Immature natural killer cell (primary cell): Measurements from ENCODE around the gene SLC24A3. TPM values are rescaled to one million over a fixed set of nuclear protein-coding genes. Genes with fewer than 3 reads are reported as not detected.

Experiments used
- DNase-seq, 3 donors: peaks; one replicate each; pipeline ENCODE4 v3.0.0; 2022; ENCODE audit warnings: mixed read lengths in 1 of 3
- H3K27ac Mint-ChIP-seq, 6 donors: one replicate each; pipeline ENCODE4 v1.8.0; 2020; ENCODE audit warnings: mixed read lengths in 6 of 6, mild to moderate bottlenecking in 5 of 6, inconsistent platforms in 4 of 6, moderate library complexity in 3 of 6
- H3K27me3 Mint-ChIP-seq, 3 donors: one replicate each; pipeline ENCODE4 v1.8.0; 2020 to 2021; ENCODE audit warnings: low read depth in 3 of 3, mild to moderate bottlenecking in 3 of 3, mixed read lengths in 3 of 3, moderate library complexity in 3 of 3, inconsistent platforms in 1 of 3
- H3K36me3 Mint-ChIP-seq, 3 donors: one replicate each; pipeline ENCODE4 v1.8.0; 2020; ENCODE audit warnings: mixed read lengths in 3 of 3, inconsistent platforms in 2 of 3, mild to moderate bottlenecking in 2 of 3
- H3K4me1 Mint-ChIP-seq, 2 donors: one replicate each; pipeline ENCODE4 v1.8.0; 2020; ENCODE audit warnings: inconsistent platforms in 2 of 2, mild to moderate bottlenecking in 2 of 2, mixed read lengths in 2 of 2, moderate library complexity in 1 of 2
- H3K4me3 Mint-ChIP-seq, 5 donors: one replicate each; pipeline ENCODE4 v1.8.0; 2020; ENCODE audit warnings: mild to moderate bottlenecking in 5 of 5, mixed read lengths in 5 of 5, inconsistent platforms in 3 of 5, moderate library complexity in 3 of 5
- H3K9me3 Mint-ChIP-seq, 6 donors: one replicate each; pipeline ENCODE4 v1.8.0; 2020; ENCODE audit warnings: mild to moderate bottlenecking in 6 of 6, mixed read lengths in 6 of 6, inconsistent platforms in 4 of 6, moderate library complexity in 3 of 6
- polyA plus RNA-seq, 3 donors: library from polyadenylated mRNA; unstranded; fragments of 300-500 nt; fragmentation: Illumina TruSeq; gene quantifications; one replicate each; pipeline ENCODE4 v1.2.3, GENCODE V29; 2021

Gene SLC24A3
- polyA plus RNA-seq, 3 donors from 2014 or later, result 0.10 TPM; not detected in 2

DNA sequence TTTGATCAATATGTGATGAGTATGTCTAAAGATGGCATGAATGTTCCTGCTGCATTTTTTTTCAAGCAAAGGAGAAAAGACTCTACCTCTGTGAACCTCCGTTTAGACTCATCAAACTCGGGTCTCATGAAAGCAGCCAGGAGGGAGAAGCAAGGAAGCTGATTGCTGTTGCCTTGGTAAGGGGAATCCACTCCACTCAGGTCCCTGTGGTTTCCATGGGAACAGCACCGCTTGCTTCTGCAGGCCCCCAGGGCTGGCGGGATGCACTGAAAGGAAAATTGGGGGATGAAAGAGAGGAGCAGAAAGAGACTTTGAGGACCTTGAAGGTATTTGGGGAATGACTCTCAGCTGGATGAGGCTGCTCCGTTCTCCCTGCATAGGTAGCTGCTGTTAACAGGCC is 296.0 kb downstream of the SLC24A3 start:
- no peak overlapping the region for H3K4me3 Mint-ChIP-seq
- DNase-seq, result no peak
- no peaks in the 10 kb centered on the region for H3K27me3 Mint-ChIP-seq
- H3K36me3 Mint-ChIP-seq, result no peaks in the 10 kb centered on the region
- no peak overlapping the region for H3K27ac Mint-ChIP-seq
- no peaks in the 10 kb centered on the region for H3K9me3 Mint-ChIP-seq
- peaks cover 3 to 4% of the 10 kb centered on the region in 2 donors for H3K4me1 Mint-ChIP-seq

DNA sequence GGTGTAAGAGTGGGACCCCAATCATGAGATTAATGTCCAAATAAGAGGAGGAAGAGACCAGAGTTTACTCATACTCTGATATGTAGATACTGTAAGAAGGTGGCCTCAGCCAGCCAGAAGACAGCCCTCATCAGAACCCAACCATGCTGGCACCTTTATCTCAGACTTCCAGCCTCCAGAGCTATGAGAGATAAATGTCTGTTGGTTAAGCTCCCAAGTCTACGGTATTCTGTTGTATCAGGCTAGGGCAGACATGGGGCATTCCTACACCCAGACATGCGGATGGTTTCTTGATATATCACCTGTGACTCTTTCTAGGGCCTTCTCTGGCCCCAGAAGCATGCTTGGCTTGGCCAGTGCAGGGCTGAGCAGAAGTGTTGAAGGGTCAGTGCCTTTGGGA is 298.2 kb downstream of the SLC24A3 start:
- no peak for DNase-seq
- H3K4me1 Mint-ChIP-seq, result peaks cover 3 to 4% of the 10 kb centered on the region in 2 donors
- no peak overlapping the region for H3K27ac Mint-ChIP-seq
- no peaks in the 10 kb centered on the region for H3K9me3 Mint-ChIP-seq
- H3K4me3 Mint-ChIP-seq, result no peak overlapping the region
- H3K36me3 Mint-ChIP-seq, result peaks cover 0 to 3% (median 0%) of the 10 kb centered on the region in 3 donors
- peaks cover 0 to 4% (median 0%) of the 10 kb centered on the region in 3 donors for H3K27me3 Mint-ChIP-seq

DNA sequence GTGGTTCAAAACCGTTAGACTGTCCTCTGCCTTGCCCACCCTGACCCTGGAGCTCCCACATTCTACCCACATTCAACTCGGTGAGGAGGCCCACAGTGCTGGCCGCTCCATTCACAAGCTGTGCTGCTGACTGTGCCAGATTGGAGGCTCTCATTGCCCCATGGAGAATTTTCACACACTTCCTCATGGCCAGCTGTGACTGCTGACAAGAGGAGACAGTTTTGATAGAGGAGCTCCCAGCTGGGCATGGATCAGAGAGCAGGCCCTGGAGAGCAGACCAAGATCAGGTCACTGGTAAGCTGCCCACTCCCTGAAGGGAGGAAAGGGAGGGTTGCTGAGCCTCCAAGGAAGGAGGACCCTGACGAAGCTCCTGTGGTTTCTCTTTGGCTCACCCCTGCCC is 299.5 kb downstream of the SLC24A3 start:
- Mint-ChIP-seq H3K4me1 (peaks cover 3 to 4% of the 10 kb centered on the region in 2 donors), H3K4me3 (no peak overlapping the region), H3K27ac (no peak overlapping the region), H3K9me3 (no peaks in the 10 kb centered on the region), H3K27me3 (peaks cover 3 to 6% (median 3%) of the 10 kb centered on the region in 3 donors), H3K36me3 (peaks cover 0 to 3% (median 0%) of the 10 kb centered on the region in 3 donors)
- DNase-seq, result no peak

DNA sequence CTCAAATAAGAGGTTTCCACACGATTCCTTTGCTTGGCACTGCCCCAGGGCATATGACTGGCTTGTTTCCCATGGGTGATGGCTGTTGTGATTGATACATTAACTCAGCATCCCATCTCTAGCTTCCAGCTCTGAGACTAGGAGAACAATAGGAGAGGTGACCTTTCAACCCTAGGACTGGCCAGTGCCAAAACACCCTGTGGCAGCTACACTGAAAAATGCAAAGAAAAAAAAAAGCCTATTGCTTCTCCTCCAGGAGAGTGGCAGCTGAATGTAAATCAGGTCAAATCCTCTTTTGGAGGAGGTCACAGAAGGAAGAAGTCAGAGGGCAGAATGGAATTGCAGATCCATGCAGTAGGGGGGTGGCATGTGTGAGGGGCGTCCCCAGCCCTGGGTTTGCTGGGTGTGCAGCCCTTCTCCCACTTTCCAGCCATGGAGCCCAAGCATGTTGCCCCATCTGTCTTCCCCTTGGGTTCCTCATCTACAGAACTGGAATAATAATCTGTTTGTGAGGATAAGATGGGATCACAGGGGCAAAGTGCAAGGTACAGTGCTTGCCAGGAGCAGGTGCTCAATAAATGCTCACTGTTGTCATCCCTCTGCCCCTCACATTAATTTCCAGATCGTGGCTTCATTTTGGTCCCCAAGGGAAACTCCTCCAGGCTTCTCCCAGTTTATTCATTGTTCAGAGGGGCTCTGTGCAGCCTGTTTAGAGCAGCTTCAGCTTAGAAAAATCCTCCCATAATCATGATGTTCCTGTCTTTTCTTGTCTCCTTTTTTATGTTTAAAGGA is 300.6 kb downstream of the SLC24A3 start:
- Mint-ChIP-seq H3K27me3 (peaks cover 3 to 6% (median 3%) of the 10 kb centered on the region in 3 donors), H3K4me3 (no peak overlapping the region), H3K4me1 (no peaks in the 10 kb centered on the region), H3K9me3 (no peaks in the 10 kb centered on the region), H3K36me3 (peaks cover 0 to 3% (median 0%) of the 10 kb centered on the region in 3 donors), H3K27ac (no peak overlapping the region)
- DNase-seq, result no peak

GRCh38 chr20:19515074-19515473 is 302.6 kb downstream of the SLC24A3 start:
- Mint-ChIP-seq H3K4me3 (no peak overlapping the region), H3K4me1 (no peaks in the 10 kb centered on the region), H3K27ac (no peak overlapping the region), H3K27me3 (peaks cover 3 to 8% (median 3%) of the 10 kb centered on the region in 3 donors), H3K9me3 (peaks cover 0 to 2% (median 0%) of the 10 kb centered on the region in 6 donors), H3K36me3 (peaks cover 0 to 3% (median 0%) of the 10 kb centered on the region in 3 donors)
- DNase-seq, result no peak

- H3K27me3 Mint-ChIP-seq, result peaks cover 5 to 8% (median 8%) of the 10 kb centered on the region in 3 donors
- no peak overlapping the region for H3K27ac Mint-ChIP-seq
- peaks cover 0 to 2% (median 0%) of the 10 kb centered on the region in 3 donors for H3K36me3 Mint-ChIP-seq
- peaks cover 0 to 2% (median 0%) of the 10 kb centered on the region in 6 donors for H3K9me3 Mint-ChIP-seq
- no peak overlapping the region for H3K4me3 Mint-ChIP-seq
- no peak for DNase-seq
- H3K4me1 Mint-ChIP-seq, result no peaks in the 10 kb centered on the region
These were observed 307.0 kb downstream of the SLC24A3 start for GRCh38 chr20:19519466-19519865.

DNA sequence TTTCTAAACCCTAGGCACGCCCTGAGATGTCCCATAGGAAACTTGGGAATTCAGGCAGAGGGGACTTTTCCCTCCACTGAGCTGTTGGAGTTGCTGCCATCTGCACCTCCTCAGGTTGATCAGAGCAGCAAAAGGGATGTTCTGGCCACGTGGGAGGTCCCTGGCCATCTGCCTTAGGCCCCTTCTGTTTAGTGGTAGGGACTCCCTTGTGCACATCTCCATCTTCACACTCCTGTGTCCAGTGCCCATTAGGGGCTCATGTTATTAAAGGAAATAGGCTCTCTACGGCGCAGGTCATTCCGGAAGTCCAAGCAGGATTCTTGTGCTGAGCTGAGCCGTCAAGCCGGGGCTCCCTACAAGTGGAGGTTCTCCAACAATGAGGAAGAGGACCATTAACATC is 307.8 kb downstream of the SLC24A3 start:
- peaks cover 0 to 2% (median 0%) of the 10 kb centered on the region in 6 donors for H3K9me3 Mint-ChIP-seq
- H3K36me3 Mint-ChIP-seq, result no peaks in the 10 kb centered on the region
- no peak overlapping the region for H3K27ac Mint-ChIP-seq
- H3K27me3 Mint-ChIP-seq, result peaks cover 6 to 12% (median 7%) of the 10 kb centered on the region in 3 donors
- no peak overlapping the region for H3K4me3 Mint-ChIP-seq
- H3K4me1 Mint-ChIP-seq, result no peaks in the 10 kb centered on the region
- no peak for DNase-seq

DNA sequence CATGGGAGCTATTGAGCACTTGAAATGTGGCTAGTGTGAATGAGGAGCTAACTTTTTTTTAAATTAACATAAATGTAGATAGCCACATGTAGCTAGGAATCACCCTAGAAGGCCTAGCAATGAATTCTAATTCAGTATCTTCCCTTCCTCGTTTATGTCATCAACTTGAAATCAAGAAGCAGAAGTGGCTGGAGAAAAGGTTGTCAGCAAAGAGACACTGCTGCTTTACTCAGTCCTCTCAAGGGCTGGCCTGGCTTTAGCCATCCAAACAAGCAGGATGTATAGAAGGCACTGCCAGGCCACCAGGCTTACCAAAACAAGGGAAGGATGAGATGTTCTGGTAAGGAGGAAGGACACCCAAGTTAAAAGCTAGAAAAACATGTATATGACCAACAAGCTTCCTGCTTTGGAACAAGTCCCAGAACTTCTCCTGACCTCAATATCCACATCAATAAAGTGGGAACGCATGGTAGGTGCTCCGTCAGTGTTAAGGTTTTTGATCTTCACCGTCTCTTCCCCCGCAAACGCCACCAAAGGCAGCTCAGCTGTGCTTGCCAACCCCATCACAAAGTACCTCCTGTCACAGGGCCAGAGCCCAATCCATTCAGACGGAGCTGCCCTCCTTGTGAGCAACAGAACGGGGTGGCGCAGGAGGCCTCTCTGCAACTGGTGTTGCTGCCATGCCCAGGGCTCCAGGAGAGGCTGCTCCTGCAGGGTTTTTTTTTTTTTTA is 309.8 kb downstream of the SLC24A3 start:
- Mint-ChIP-seq H3K27ac (no peak overlapping the region), H3K36me3 (no peaks in the 10 kb centered on the region), H3K4me3 (no peak overlapping the region), H3K27me3 (peaks cover 4 to 10% (median 8%) of the 10 kb centered on the region in 3 donors), H3K9me3 (peaks cover 0 to 2% (median 0%) of the 10 kb centered on the region in 6 donors), H3K4me1 (no peaks in the 10 kb centered on the region)
- DNase-seq, result no peak

GRCh38 chr20:19522836-19523590 is 310.6 kb downstream of the SLC24A3 start:
- DNase-seq, result no peak
- no peaks in the 10 kb centered on the region for H3K36me3 Mint-ChIP-seq
- H3K4me1 Mint-ChIP-seq, result no peaks in the 10 kb centered on the region
- peaks cover 0 to 2% (median 0%) of the 10 kb centered on the region in 6 donors for H3K9me3 Mint-ChIP-seq
- peaks cover 4 to 10% (median 8%) of the 10 kb centered on the region in 3 donors for H3K27me3 Mint-ChIP-seq
- H3K4me3 Mint-ChIP-seq, result no peak overlapping the region
- no peak overlapping the region for H3K27ac Mint-ChIP-seq

- H3K9me3 Mint-ChIP-seq, result no peaks in the 10 kb centered on the region
- no peaks in the 10 kb centered on the region for H3K4me1 Mint-ChIP-seq
- no peaks in the 10 kb centered on the region for H3K36me3 Mint-ChIP-seq
- H3K27me3 Mint-ChIP-seq, result peaks cover 5 to 14% (median 10%) of the 10 kb centered on the region in 3 donors
- H3K27ac Mint-ChIP-seq, result no peak overlapping the region
- DNase-seq, result no peak
- H3K4me3 Mint-ChIP-seq, result no peak overlapping the region
These were observed 312.2 kb downstream of the SLC24A3 start for GRCh38 chr20:19524691-19525090.

DNA sequence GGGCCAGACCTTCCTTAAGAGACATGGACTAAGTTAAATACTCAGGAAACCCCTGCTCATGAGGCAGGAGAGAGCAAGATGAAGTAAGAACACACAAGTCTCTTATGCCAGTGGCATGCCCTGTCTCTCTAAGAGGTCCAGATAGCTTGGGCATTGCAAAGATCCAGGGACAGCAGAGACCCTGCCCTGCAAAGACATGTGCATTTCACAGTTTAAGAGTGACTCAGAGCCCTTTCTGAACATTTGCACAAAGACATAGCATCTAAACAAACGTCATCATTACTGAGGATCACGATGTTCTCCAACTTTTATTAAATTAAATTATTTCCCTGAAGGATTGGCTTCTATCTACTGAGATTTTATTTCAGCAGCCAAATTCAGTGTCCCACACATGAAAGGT is 315.1 kb downstream of the SLC24A3 start:
- no peaks in the 10 kb centered on the region for H3K4me1 Mint-ChIP-seq
- DNase-seq, result no peak
- no peak overlapping the region for H3K4me3 Mint-ChIP-seq
- H3K27ac Mint-ChIP-seq, result no peak overlapping the region
- peaks cover 6 to 13% (median 8%) of the 10 kb centered on the region in 3 donors for H3K27me3 Mint-ChIP-seq
- no peaks in the 10 kb centered on the region for H3K36me3 Mint-ChIP-seq
- peaks cover 0 to 4% (median 0%) of the 10 kb centered on the region in 6 donors for H3K9me3 Mint-ChIP-seq

- no peak overlapping the region for H3K4me3 Mint-ChIP-seq
- H3K36me3 Mint-ChIP-seq, result no peaks in the 10 kb centered on the region
- H3K27me3 Mint-ChIP-seq, result peaks cover 3 to 10% (median 8%) of the 10 kb centered on the region in 3 donors
- H3K27ac Mint-ChIP-seq, result no peak overlapping the region
- no peak for DNase-seq
- no peaks in the 10 kb centered on the region for H3K4me1 Mint-ChIP-seq
- peaks cover 0 to 4% (median 0%) of the 10 kb centered on the region in 6 donors for H3K9me3 Mint-ChIP-seq
These were observed 316.0 kb downstream of the SLC24A3 start for GRCh38 chr20:19528286-19529030.

DNA sequence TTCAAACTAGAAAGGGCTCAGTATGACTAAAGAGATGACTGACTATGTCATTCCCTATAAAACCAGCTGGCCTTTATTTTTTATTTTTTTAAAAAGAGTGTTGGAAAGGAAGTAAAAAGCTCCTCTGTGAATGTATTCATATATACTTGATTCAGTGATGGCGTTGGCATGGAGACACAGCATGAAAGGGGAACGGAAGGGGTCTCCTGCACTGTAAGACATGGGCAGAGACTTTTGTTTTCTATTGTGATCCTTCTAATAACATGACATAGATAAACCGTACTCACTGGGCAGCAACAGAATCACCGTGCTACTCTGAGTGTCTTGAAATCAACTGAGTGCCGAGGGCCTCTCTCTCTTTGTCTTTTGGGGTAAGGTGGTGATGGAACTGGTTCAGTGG is 317.6 kb downstream of the SLC24A3 start:
- H3K36me3 Mint-ChIP-seq, result no peaks in the 10 kb centered on the region
- H3K4me3 Mint-ChIP-seq, result no peak overlapping the region
- H3K9me3 Mint-ChIP-seq, result peaks cover 0 to 4% (median 0%) of the 10 kb centered on the region in 6 donors
- no peak for DNase-seq
- H3K27me3 Mint-ChIP-seq, result peaks cover 3 to 11% (median 7%) of the 10 kb centered on the region in 3 donors
- no peak overlapping the region for H3K27ac Mint-ChIP-seq
- H3K4me1 Mint-ChIP-seq, result no peaks in the 10 kb centered on the region
